MM.1S (cell line): Measurements from ENCODE around the gene IL11RA.

Experiments used
- DNase-seq: peaks from one replicate; pipeline ENCODE4 v3.0.0-alpha.2; 2015
- H2AFZ ChIP-seq: fragments of 300-600 bp; sonication (generic); 2 replicates; pipeline ENCODE4 v1.6.0; 2016; ENCODE audit warnings: antibody characterized with exemption, low read length
- H3F3A ChIP-seq: fragments of 300-600 bp; sonication (generic); 2 replicates; pipeline ENCODE4 v1.6.1; 2016; ENCODE audit warnings: mild to moderate bottlenecking, antibody characterized with exemption, low read length, moderate library complexity, mixed read lengths; ENCODE audit not compliant: insufficient read depth
- H3K27ac ChIP-seq: fragments of 300-600 bp; sonication (generic); 2 replicates; pipeline ENCODE4 v1.5.1; 2016; ENCODE audit warnings: mild to moderate bottlenecking, low read length
- H3K27me3 ChIP-seq: fragments of 300-600 bp; sonication (generic); replicated peaks from 2 replicates; pipeline ENCODE4 v1.6.0; 2016; ENCODE audit warnings: low read length; ENCODE audit not compliant: insufficient read depth
- H3K36me3 ChIP-seq: fragments of 300-600 bp; sonication (generic); replicated peaks from 2 replicates; pipeline ENCODE4 v1.6.1; 2016; ENCODE audit warnings: mild to moderate bottlenecking, low read length, mixed read lengths; ENCODE audit not compliant: insufficient read depth
- H3K4me1 ChIP-seq: fragments of 300-600 bp; sonication (generic); 2 replicates; pipeline ENCODE4 v1.6.1; 2016; ENCODE audit warnings: low read length, mixed read lengths
- H3K4me2 ChIP-seq: fragments of 300-600 bp; sonication (generic); 2 replicates; pipeline ENCODE4 v1.6.0; 2016; ENCODE audit warnings: low read depth, low read length
- H3K4me3 ChIP-seq: fragments of 300-600 bp; sonication (generic); 2 replicates; pipeline ENCODE4 v1.5.1; 2016; ENCODE audit warnings: low read length, mixed read lengths
- H3K79me2 ChIP-seq: fragments of 300-600 bp; sonication (generic); 2 replicates; pipeline ENCODE4 v1.6.1; 2016; ENCODE audit warnings: mixed run types, low read length, mixed read lengths
- H3K9ac ChIP-seq: fragments of 300-600 bp; sonication (generic); 2 replicates; pipeline ENCODE4 v1.6.1; 2016; ENCODE audit warnings: low read length, mixed read lengths
- H3K9me2 ChIP-seq: fragments of 300-600 bp; sonication (generic); replicated peaks from 2 replicates; pipeline ENCODE4 v1.6.1; 2016; ENCODE audit warnings: mild to moderate bottlenecking, low read length, mixed read lengths; ENCODE audit not compliant: insufficient read depth
- H3K9me3 ChIP-seq: fragments of 300-600 bp; sonication (generic); replicated peaks from 2 replicates; pipeline ENCODE4 v1.6.1; 2016; ENCODE audit warnings: mild to moderate bottlenecking, low read length, mixed read lengths; ENCODE audit not compliant: insufficient read depth
- H4K20me1 ChIP-seq: fragments of 300-600 bp; sonication (generic); 2 replicates; pipeline ENCODE4 v1.6.1; 2016; ENCODE audit warnings: mild to moderate bottlenecking, low read length, moderate library complexity, mixed read lengths; ENCODE audit not compliant: insufficient read depth
- CTCF ChIP-seq: fragments of 300-600 bp; sonication (generic); IDR thresholded peaks from 2 replicates; pipeline ENCODE4 v1.5.1; 2016; ENCODE audit warnings: antibody characterized with exemption, low read length, mixed read lengths
- EZH2 ChIP-seq: fragments of 300-600 bp; sonication (generic); optimal IDR thresholded peaks from 2 replicates; pipeline ENCODE3; 2017; ENCODE audit warnings: low read depth, mild to moderate bottlenecking, antibody characterized with exemption, low read length, mixed read lengths
- EZH2phosphoT487 ChIP-seq: fragments of 300-600 bp; sonication (generic); IDR thresholded peaks from 2 replicates; pipeline ENCODE4 v1.6.1; 2018; ENCODE audit warnings: antibody characterized with exemption, low read length

The IL11RA gene

GRCh38 chr9:34651876-34652601, at the start of gene IL11RA:
TSS of gene IL11RA (plus strand) at chr9:34652185. CDS start at chr9:34655218, 3,033 bp downstream.
- Histone ChIP-seq H3K36me3 (0 out of 2 replicates have a peak, but pooled peaks cover 3% of the 10 kb centered on the region), H3K9ac (peak within 1 kb of the TSS; percentile 14; the same call in 1 of the 2 replicates), H3K9me2 (no peaks in the 10 kb centered on the region), H4K20me1 (no peaks in the 10 kb centered on the region), H3K27me3 (no peaks in the 10 kb centered on the region), H3K9me3 (no peaks in the 10 kb centered on the region), H3K4me1 (peaks cover 10% of the 10 kb centered on the region), H3K79me2 (peaks cover 21% of the 10 kb centered on the region), H3K27ac (no peak within 1 kb of the TSS; the same call in 1 of the 2 replicates), H3F3A (peaks cover 6% of the 10 kb centered on the region), H2AFZ (0 out of 2 replicates have a peak within 1 kb of the TSS, but pooled peaks have one; percentile 27), H3K4me3 (peak within 1 kb of the TSS; percentile 42), H3K4me2 (peak within 1 kb of the TSS; percentile 64)
- peak; percentile 41 for DNase-seq
- TF ChIP-seq CTCF (no peak), EZH2 (no peak), EZH2phosphoT487 (no peak)

GRCh38 chr9:34603610-34604231, 48.3 kb upstream of the IL11RA start:
- Histone ChIP-seq H3K27me3 (peaks cover 8% of the 10 kb centered on the region), H3K79me2 (no peaks in the 10 kb centered on the region), H3K27ac (no peak overlapping the region), H3K4me3 (no peak overlapping the region), H3K36me3 (no peaks in the 10 kb centered on the region), H3K4me2 (no peak overlapping the region), H3K9me2 (no peaks in the 10 kb centered on the region), H3K9ac (no peak overlapping the region), H3K9me3 (no peaks in the 10 kb centered on the region), H3F3A (no peaks in the 10 kb centered on the region), H3K4me1 (no peaks in the 10 kb centered on the region), H2AFZ (no peak overlapping the region), H4K20me1 (no peaks in the 10 kb centered on the region)
- peak; percentile 73 for DNase-seq
- peak; percentile 95 for TF ChIP-seq CTCF
- TF ChIP-seq EZH2: no peak
- no peak for TF ChIP-seq EZH2phosphoT487

GRCh38 chr9:34606190-34606589, 45.8 kb upstream of the IL11RA start:
- peaks cover 3% of the 10 kb centered on the region; the same call in 1 of the 2 replicates for H3K4me1 ChIP-seq
- H3K27ac ChIP-seq: no peak overlapping the region
- no peaks in the 10 kb centered on the region for H3K36me3 ChIP-seq
- no peaks in the 10 kb centered on the region for H3K9me3 ChIP-seq
- H3K27me3 ChIP-seq: peaks cover 8% of the 10 kb centered on the region
- H3K79me2 ChIP-seq: peaks cover 7% of the 10 kb centered on the region
- no peak overlapping the region for H3K9ac ChIP-seq
- H2AFZ ChIP-seq: no peak overlapping the region
- H3K4me3 ChIP-seq: no peak overlapping the region
- DNase-seq: no peak
- H3K9me2 ChIP-seq: no peaks in the 10 kb centered on the region
- no peak overlapping the region for H3K4me2 ChIP-seq
- no peak for TF ChIP-seq EZH2
- TF ChIP-seq CTCF: no peak
- TF ChIP-seq EZH2phosphoT487: no peak
- no peaks in the 10 kb centered on the region for H3F3A ChIP-seq
- H4K20me1 ChIP-seq: no peaks in the 10 kb centered on the region
